Measurements from ENCODE around the gene TWSG1.

GRCh38 chr18:9304388-9305070, 30.0 kb upstream of the TWSG1 start:
- TF ChIP-seq CTCF (IDR thresholded peaks at IDR 0.05; ENCODE audit: poor library complexity, severe bottlenecking), result no peak
- TF ChIP-seq SMC3 (conservative IDR thresholded peaks at IDR 0.05; ENCODE audit: poor library complexity), result no peak
- TF ChIP-seq EZH2 (IDR thresholded peaks at IDR 0.05; ENCODE audit: borderline replicate concordance, insufficient read depth, low read length, poor library complexity, severe bottlenecking), result no peak
- no peak for TF ChIP-seq POLR2AphosphoS5 (IDR thresholded peaks at IDR 0.05)
- TF ChIP-seq TAF1 (IDR thresholded peaks at IDR 0.05; ENCODE audit: low read depth), result no peak
- TF ChIP-seq EP300 (conservative IDR thresholded peaks at IDR 0.05; ENCODE audit: poor library complexity, severe bottlenecking), result no peak
- no peak for TF ChIP-seq REST (IDR thresholded peaks at IDR 0.05; ENCODE audit: borderline replicate concordance)
- no peak for TF ChIP-seq MXI1 (conservative IDR thresholded peaks at IDR 0.05; ENCODE audit: poor library complexity, severe bottlenecking)
- no peak for TF ChIP-seq RAD21 (conservative IDR thresholded peaks at IDR 0.05)

Data from neural cell (in vitro differentiated cells).